ENCODE data around the gene RAD23A. TPM values are rescaled to one million over a fixed set of nuclear protein-coding genes. Genes with fewer than 3 reads are reported as not detected.
A peak's percentile ranks its signal among the peaks of the same experiment; 100 is the strongest.

The RAD23A gene
- total and polyA plus RNA-seq, 5 experiments from 2014 or later: 78.0 to 125 (median 114) TPM

DNA sequence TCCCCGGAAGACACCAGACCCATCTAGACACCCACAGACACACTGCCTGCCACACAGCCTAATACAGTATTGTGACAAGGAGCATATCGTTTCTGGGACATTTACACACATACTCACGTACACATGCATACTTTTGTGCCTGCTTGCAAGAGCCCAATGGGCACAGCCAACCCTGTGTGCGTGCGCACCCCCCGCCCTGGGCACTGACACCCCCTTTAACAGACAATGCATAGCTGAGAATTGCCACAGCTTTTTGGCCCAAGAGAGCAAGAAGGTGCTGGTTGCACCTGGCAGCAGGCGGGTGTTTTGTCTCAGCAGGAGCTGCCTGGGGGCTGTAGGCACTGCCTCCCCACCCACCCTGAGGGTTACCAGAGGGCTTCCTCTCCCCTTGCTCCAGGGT, 47.9 kb downstream of the RAD23A start:
- POLR2A ChIA-PET: interaction anchor here (0.5 to 0.7 kb wide), 3 partner anchors 28 to 169 kb away, joined by 3 to 4 read pairs (median 4); no protein-coding TSS in a partner anchor
- H3K9me3 Mint-ChIP-seq: no peaks in the 10 kb centered on the region
- no peak for DNase-seq
- peaks cover 0 to 6% (median 0%) of the 10 kb centered on the region in 5 donors for H3K27me3 Mint-ChIP-seq
- H3K36me3 Mint-ChIP-seq: no peaks in the 10 kb centered on the region
- peak overlapping the region in 7 of 10 donors; percentile 30 to 95 (median 79) for H3K4me3 Mint-ChIP-seq
- ATAC-seq: no peak
- peak overlapping the region in 5 of 10 donors; percentile 51 to 79 (median 69) for H3K27ac Mint-ChIP-seq
- H3K4me1 Mint-ChIP-seq: peaks cover 13 to 15% (median 15%) of the 10 kb centered on the region in 4 donors

DNA sequence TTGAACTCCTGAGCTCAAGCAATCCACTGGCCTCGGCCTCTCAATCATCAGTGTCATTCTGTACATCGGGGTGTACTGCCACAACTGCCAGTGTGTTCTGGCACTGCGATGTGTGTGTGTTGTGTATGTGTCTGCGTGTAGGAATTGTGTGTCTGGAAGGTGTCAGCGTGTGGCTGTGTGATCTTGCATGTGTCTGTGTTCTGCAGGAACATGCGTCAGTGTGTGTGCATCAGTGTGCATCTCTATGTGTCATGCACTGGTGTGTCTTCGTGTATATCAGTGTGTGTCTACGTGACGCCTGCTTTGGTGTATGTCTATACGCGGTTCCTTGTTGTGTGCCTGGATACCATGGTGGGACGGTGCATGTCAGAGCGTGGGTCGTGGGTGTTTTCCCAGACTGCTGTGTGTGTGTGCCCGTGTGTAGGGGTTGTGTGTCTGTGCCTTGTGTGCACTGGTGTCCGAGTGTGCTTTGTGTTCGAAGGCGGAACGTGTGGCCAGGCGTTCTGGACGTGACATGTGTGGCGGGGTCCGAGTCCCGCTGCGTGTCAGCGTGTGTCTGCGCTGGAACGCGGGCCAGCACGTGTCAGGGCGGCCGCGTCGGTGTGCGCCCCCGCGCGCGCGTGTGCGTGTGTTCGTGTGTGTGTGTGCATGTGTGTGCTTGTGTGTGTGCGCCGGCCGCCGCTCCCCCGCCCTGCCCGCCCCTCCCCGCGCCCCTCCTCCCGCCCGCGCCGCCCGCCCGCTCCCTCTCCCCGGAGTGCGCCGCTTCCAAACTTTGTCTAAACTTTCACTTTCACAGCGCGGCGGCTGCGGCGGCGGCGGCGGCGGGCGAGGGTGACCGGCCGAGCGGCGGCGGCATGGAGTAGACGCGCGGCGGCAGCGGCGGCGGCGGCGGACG, 49.3 kb downstream of the RAD23A start, which contains the start of gene NFIX:
NFIX (plus strand) TSS at position 775 of the 895 bp plus-strand sequence. CDS start 363 bp downstream, outside the sequence.
- H3K4me1 Mint-ChIP-seq: peaks cover 13 to 15% (median 15%) of the 10 kb centered on the region in 4 donors
- POLR2A ChIA-PET: interaction anchor here (0.6 kb wide), 2 partner anchors 14 to 29 kb away, joined by 3 to 5 read pairs; no protein-coding TSS in a partner anchor
- DNase-seq: peak; percentile 35 to 79 (median 53)

DNA sequence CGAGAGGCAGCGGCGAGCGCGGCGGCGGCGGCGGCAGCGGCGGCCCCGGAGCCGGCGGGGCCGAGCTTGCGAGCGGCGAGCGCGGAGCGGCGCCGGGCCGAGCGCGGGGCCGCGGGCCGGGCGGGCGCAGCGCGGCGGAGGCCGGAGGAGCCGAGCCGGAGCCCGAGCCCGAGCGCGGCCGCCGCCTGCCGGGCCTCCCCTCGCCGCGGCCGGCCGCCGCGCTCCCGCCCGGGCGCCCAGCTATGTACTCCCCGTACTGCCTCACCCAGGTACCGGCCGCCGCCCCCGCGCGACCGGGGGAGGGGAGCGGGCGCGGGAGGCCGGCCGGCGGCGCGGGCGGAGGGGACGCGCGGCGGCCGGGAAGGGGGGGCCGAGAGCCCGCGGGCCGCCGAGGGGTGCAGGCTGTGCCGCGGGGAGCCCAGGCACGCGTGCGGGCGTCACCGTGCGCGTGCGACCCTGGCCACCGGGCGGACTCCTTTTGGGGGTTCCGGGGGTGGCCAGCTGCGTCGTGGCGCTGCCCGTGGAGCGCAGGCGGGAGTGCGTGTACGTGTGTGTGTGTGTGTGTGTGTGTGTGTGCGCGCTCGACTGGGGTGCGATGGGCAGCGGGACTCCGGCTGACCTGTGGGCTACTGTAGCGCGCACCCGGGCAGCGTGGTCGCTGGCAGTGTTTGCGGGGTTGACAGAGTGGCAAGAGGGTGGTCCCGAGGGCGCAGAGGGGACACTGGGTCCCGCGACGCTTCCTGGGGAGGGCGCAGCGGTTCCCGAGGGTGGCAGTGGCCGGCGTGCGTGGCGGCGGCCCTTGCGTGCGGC, 50.1 kb downstream of the RAD23A start:
- Mint-ChIP-seq H3K4me3 (peak overlapping the region; percentile 79 to 95 (median 84)), H3K27me3 (peaks cover 0 to 6% (median 0%) of the 10 kb centered on the region in 5 donors), H3K36me3 (no peaks in the 10 kb centered on the region), H3K4me1 (peaks cover 14 to 17% (median 15%) of the 10 kb centered on the region in 4 donors), H3K27ac (peak overlapping the region in 3 of 10 donors; percentile 64 to 86 (median 85)), H3K9me3 (no peaks in the 10 kb centered on the region)
- ATAC-seq (peak; percentile 31 to 55), DNase-seq (peak in 1 of 10 donors; percentile 24)
- POLR2A ChIA-PET: interaction anchor here (0.6 to 1.0 kb wide), 3 partner anchors 30 to 101 kb away, joined by 3 read pairs; no protein-coding TSS in a partner anchor

More for the DNA sequence above, 49.3 kb downstream of the RAD23A start, which contains the start of gene NFIX:
- ATAC-seq: peak; percentile 68 to 76
- Mint-ChIP-seq H3K36me3 (no peaks in the 10 kb centered on the region), H3K27me3 (peaks cover 0 to 6% (median 0%) of the 10 kb centered on the region in 5 donors), H3K27ac (peak within 1 kb of the TSS; percentile 55 to 93 (median 86)), H3K4me3 (peak within 1 kb of the TSS; percentile 81 to 99 (median 92)), H3K9me3 (no peaks in the 10 kb centered on the region)

DNA sequence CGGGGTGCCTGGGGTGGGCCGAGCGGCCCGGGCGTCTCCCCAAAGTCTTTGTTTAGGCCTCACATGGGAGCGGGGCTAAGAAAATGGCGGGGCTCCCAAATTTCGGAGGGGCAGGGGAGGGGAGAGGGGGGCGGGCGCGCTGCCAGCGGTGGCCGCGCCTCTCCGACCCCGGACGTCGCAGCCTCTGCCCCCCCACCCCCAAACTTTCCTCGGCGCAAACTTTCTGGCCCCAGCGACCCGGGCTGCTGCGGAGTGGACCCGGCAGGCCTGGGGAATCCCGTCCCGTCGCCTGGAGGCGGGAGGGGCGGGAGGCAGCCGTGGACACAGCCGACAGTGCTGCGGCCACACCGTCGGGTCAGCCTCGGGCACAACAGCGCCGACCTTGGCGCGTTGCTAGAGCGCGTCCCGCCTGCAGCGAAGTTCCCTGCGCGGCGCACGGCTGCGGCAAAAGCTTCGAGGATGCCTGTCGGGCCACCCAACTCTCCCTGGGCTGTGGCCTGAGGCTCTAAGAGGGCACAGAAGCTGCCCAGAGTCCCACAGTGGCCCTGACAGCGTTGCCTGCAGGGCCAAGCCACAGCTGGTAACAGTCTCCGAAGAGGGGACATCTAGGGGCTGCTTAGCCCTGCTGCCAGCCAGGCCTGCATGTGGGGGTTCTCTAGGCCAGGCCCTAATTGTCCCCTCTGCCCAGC, 50.9 kb downstream of the RAD23A start:
- H3K9me3 Mint-ChIP-seq: no peaks in the 10 kb centered on the region
- peak overlapping the region in 3 of 10 donors; percentile 34 to 64 (median 64) for H3K27ac Mint-ChIP-seq
- H3K4me3 Mint-ChIP-seq: peak overlapping the region; percentile 66 to 95 (median 77)
- H3K4me1 Mint-ChIP-seq: peaks cover 11 to 17% (median 15%) of the 10 kb centered on the region in 4 donors
- no peak for ATAC-seq
- POLR2A ChIA-PET: interaction anchor here (1.0 kb wide), 1 partner anchor 65 kb away, joined by 3 read pairs; no protein-coding TSS in a partner anchor
- peaks cover 0 to 5% (median 0%) of the 10 kb centered on the region in 5 donors for H3K27me3 Mint-ChIP-seq
- no peaks in the 10 kb centered on the region for H3K36me3 Mint-ChIP-seq
- DNase-seq: no peak

DNA sequence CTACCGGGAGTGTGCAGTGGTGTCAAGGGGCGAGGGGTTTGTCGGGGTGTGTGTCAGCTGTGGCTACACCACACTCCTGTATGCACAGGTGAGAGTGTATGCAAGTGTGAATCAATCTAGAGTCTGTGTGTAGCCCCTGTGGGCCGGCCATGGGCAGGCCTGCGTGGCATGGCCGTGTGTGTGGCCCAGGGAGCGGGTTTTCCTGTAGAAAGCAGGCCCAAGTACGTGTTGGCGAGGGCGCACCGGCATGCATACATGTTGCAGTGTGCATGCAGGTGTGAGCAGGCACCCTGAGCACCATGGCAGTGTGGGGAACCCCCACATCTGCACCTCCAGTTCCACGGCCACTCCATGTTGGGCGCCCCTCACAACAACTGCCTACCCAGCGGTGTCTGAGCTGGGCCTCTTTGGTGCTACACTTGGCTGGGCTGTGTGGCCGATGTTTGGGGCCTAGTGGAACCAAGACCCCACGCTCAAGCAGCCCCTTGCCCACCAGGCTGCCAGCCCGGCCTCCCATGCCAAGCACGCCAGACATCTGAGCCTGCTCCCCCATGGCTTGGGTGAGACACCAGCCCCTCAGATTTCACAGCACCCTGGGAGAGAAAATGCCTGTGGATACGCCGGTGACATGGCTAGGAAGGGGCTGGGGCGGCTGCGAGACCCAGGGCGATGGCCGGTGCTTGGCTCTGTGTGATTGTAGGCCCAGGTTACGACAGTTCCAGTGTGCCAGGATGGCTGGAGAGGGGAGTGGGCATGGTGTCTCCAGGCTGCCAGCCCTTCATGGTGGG, 51.7 kb downstream of the RAD23A start:
- POLR2A ChIA-PET: no interaction called here
- Mint-ChIP-seq H3K36me3 (no peaks in the 10 kb centered on the region), H3K4me1 (peaks cover 11 to 17% (median 15%) of the 10 kb centered on the region in 4 donors), H3K27me3 (peaks cover 0 to 5% (median 0%) of the 10 kb centered on the region in 5 donors), H3K9me3 (no peaks in the 10 kb centered on the region), H3K4me3 (peak overlapping the region in 9 of 10 donors; percentile 56 to 87 (median 76)), H3K27ac (peak overlapping the region in 7 of 10 donors; percentile 18 to 75 (median 57))
- no peak for ATAC-seq
- no peak for DNase-seq

DNA sequence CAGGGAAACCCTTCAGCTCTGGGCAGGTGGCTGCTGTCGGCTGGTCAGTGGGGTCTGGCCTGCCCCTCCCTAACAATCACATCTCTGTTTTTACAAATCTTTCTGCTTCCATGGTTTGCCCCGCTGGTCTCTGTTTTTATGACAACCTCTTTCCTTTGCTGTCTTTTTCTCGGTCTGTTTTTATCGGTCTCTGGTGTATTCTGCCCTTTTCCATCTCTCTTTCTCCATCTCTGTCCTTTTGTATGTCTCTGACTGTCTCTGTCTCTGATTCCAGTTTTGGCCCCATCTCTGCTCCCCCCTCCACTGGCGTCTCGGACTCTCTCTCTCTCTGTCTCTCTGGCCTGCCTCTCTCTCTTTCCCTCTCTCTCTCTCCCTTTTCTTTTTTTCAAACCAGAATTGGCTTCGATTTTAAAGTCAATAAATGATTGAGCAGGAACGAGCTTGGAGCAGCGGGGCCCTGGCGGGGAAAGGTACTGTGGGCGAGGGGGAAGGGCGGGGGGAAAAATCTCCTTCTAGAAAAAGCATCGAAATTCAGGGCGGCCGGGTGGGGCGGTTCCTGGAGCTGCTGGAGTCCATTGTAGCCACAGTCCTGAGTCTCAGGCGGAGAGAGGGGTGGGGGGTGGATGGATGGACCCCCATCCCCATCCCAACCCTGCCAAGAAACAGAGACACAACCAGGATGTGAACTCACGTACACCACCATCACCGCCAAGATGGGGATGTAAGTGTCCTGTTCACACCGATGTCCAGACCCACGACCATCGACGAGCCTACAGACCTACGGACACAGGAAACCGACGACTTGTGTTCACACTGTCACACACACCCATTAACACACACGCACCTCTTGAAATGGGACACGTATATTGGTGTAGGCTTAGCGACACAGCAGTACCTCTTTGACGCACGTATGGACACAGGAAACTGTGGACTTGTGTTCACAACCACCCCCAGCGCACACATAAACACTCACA, 52.6 kb downstream of the RAD23A start:
- ATAC-seq (no peak), DNase-seq (no peak)
- Mint-ChIP-seq H3K27me3 (peaks cover 0 to 5% (median 0%) of the 10 kb centered on the region in 5 donors), H3K36me3 (no peaks in the 10 kb centered on the region), H3K9me3 (no peaks in the 10 kb centered on the region), H3K4me3 (peak overlapping the region; percentile 8 to 69 (median 42)), H3K4me1 (peaks cover 14 to 17% (median 15%) of the 10 kb centered on the region in 4 donors), H3K27ac (peak overlapping the region in 1 of 10 donors; percentile 48)
- POLR2A ChIA-PET: no interaction called here

DNA sequence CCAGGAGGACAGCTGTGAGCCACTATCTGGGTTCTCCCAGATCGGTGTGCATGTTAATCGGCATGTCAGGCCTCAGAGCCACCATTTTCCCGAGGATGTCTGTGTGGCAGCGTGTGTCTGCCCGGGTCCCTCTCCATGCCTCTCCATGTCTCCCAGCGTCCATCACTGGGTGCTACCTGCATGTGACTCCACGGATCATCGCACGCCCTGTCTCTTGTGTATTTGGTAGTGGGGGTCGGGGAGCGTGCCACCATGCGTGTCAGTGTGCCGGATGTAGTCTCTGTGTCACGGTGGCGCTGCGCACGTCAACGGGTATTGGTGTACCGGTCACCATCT, 55.5 kb downstream of the RAD23A start:
- Mint-ChIP-seq H3K4me1 (peaks cover under 1 to 9% (median 6%) of the 10 kb centered on the region in 4 donors), H3K36me3 (no peaks in the 10 kb centered on the region), H3K4me3 (no peak overlapping the region), H3K27ac (no peak overlapping the region), H3K27me3 (peaks cover 0 to 5% (median 0%) of the 10 kb centered on the region in 5 donors), H3K9me3 (no peaks in the 10 kb centered on the region)
- ATAC-seq (no peak), DNase-seq (no peak)
- POLR2A ChIA-PET: interaction anchor here (1.1 kb wide), 1 partner anchor 13 kb away, joined by 3 read pairs; no protein-coding TSS in a partner anchor

DNA sequence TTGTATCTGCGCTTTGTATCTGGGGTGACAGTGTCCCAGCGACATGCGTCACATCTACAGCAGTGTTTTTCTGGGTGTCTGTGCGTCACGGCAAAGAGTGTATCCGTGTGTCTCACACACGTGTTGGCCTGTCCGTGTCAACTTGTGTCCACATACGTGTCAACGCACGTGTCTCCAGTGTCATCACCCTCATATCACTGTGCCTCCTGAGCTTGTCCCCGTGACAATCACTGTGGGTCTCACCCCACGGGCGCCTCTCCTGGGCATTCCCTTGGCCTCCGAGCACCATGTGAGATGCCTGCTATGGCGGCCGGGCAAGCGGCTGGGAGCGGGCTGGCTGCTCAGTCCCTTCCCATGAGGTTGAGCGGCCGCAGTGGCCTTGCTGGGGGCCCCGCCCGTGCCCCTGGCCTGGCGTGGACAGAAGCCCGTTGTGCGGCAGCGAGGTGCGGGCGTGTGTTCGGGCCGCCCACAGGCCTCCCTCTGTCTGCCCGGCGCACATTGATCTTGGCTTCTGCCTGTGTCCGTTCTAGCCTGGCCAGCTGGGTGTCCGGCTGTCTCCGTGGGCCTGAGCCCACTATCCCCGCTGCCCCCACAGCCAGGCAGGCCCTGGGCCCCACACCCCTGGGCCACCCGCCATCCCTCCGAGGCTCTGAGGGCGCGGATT, 56.0 kb downstream of the RAD23A start:
- H3K27ac Mint-ChIP-seq: no peak overlapping the region
- ATAC-seq (no peak), DNase-seq (no peak)
- peaks cover 0 to 5% (median 0%) of the 10 kb centered on the region in 5 donors for H3K27me3 Mint-ChIP-seq
- POLR2A ChIA-PET: no interaction called here
- no peak overlapping the region for H3K4me3 Mint-ChIP-seq
- no peaks in the 10 kb centered on the region for H3K36me3 Mint-ChIP-seq
- H3K4me1 Mint-ChIP-seq: peaks cover 0 to 9% (median 6%) of the 10 kb centered on the region in 4 donors
- H3K9me3 Mint-ChIP-seq: no peaks in the 10 kb centered on the region

DNA sequence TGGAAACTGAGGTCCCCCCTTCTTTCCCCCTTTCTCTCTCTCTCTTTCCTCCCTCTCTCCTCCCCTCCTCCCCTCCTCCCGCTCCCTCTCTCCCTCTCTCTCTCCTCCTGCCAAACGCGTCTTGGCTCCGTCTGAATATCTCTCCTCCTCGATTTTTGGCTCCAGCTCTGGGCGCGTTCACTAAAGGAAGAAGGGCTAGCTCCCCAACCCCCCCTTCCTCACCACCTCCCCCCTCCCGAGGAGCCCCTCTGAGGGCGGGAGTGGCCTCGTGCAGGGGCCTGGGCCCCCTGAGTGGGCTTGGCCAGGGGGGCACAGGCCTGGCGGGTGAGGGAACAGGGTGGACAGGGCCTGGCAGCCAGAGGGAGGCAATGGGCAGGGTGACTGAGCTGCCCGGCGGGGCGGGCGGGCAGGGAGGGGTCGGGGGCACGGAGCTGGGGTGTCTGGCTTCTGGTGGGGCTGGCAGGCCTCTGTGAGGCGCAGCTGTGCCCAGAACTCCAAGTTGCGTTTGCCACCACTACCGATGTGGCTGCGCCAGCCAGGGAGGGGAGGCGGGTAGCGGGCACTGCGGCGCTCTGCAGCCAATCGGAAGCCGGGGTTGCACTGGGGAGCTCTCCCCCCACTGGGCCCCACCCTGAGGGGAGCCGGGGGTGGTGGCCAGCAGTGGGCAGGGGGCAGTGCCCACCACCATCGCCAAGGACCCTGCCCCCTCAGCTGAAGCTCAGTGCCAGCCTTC, 56.7 kb downstream of the RAD23A start:
- peaks cover 0 to 9% (median 1%) of the 10 kb centered on the region in 4 donors for H3K4me1 Mint-ChIP-seq
- ATAC-seq: no peak
- H3K27me3 Mint-ChIP-seq: peaks cover 0 to 9% (median 0%) of the 10 kb centered on the region in 5 donors
- H3K36me3 Mint-ChIP-seq: no peaks in the 10 kb centered on the region
- DNase-seq: no peak
- POLR2A ChIA-PET: no interaction called here
- no peak overlapping the region for H3K27ac Mint-ChIP-seq
- H3K9me3 Mint-ChIP-seq: no peaks in the 10 kb centered on the region
- no peak overlapping the region for H3K4me3 Mint-ChIP-seq
